Amygdala (tissue), 56 donors: Measurements from ENCODE around the gene NBEA.

Source experiments
- DNase-seq, 56 donors: peaks; one replicate each; lab custom pipeline; 2025; lab: John Stamatoyannopoulos, UW

Gene NBEA

DNA sequence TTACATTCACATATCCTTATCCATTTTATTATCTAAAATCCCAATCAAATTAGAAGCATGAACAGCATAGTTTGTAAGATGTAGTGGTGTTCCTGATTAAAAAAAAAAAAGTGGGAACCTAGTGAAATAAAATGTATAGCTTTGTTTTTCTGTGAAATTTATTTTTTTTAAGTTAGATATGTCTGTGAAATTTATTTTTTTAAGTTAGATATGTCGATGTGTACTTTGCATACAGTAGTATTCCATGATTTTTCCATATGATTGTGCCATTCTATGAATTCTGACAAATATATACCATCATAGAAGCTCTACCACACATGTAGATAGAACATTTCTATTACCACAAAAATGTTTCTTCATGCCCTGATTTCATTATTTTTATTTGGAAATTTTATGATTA, 540.5 kb downstream of the NBEA start:
- no peak for DNase-seq

DNA sequence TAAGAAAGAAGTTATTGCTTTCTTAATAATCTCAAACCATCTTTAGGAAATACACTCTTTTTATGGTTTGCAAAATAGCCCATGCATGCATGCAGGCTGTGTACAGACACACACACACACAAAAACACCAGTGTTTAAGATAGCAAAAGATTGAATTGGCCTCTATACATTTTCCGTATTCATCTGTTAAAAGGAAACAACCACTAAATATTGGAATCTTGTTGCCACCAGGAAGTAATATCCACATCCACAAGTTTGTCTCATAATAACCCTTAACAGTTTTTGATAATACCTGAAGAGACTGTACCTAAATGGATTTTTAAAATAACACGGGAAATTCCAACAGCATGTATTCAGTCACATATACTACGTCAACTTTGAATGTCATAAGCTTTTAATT, 541.7 kb downstream of the NBEA start:
- DNase-seq: no peak

GRCh38 chr13:35484384-35484783, 542.3 kb downstream of the NBEA start:
- DNase-seq: no peak

DNA sequence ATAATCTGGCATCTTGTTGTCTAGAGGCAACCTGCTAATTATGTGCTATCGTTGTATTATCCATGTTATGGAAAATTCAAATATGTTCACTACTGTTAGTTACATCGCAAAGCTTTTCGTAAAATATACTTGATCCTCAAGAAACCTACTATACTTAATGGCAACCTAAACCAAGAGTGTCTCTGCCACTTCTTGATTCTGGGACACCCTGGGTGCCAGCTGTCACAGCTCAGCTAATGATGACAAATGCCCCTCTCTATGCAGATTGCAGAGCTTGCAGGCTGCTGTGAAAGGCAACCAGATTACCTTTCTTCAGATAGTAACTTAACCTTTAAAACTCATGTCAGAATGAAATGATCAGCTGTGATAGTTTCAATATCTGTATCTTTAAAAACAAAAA, 543.4 kb downstream of the NBEA start:
- DNase-seq: no peak

- no peak for DNase-seq
Measured at GRCh38 chr13:35489050-35489449, 547.0 kb downstream of the NBEA start.

GRCh38 chr13:35496006-35496405, 553.9 kb downstream of the NBEA start:
- no peak for DNase-seq

GRCh38 chr13:35496761-35497386, 554.8 kb downstream of the NBEA start:
- DNase-seq: no peak

- no peak for DNase-seq
Measured at GRCh38 chr13:35498231-35498630, 556.2 kb downstream of the NBEA start.

DNA sequence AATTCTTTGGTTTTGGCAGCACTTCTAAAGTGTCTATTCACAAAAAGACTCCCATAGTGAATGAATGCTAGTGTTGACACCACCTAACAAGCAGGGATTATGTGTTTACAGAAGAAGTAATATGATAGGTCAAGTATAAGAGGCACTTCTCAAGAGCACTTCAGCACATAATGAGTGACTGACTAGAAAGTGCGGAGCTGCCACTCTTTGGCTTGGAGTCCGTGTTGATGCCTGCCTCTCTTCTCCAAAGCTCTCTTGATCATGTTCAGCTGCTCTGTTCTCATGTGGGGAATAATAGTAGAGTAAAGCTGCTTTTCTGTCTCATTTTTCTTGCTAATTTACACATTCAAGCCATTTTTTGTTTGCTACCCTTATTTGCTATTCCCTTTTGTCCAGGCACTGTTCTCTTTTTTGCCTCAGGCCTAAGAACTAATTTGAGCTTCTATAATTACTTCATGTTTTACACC, 557.2 kb downstream of the NBEA start:
- DNase-seq: no peak

- DNase-seq: no peak
Measured at GRCh38 chr13:35499676-35500075, 557.6 kb downstream of the NBEA start.

GRCh38 chr13:35500144-35500543, 558.1 kb downstream of the NBEA start:
- DNase-seq: no peak

DNA sequence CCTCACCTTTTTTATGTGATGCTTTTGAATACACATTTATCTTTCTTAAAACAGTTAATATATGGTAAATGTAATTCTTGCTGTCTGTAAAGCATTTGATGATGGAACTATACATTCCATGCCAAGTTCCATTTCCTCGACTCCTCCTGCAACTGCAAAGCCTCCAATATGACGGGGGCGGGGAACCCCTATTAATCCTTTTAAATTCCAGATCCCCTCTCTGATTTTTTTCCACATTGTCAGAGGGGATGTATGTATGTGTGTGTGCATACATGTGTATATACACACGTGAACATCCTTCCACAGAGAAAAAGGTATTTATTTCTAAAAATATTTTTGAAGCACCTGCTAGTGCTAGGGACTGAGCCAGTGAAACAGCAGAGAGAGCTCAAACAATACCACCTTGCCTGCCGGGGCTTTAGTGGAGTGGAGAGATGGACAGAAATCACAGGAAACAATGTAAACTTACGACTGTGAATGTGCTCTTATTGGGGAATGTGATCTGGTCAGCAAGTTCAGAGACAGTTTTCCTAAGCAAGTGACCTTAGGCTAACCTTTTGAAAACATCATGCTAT, 559.7 kb downstream of the NBEA start:
- no peak for DNase-seq

DNA sequence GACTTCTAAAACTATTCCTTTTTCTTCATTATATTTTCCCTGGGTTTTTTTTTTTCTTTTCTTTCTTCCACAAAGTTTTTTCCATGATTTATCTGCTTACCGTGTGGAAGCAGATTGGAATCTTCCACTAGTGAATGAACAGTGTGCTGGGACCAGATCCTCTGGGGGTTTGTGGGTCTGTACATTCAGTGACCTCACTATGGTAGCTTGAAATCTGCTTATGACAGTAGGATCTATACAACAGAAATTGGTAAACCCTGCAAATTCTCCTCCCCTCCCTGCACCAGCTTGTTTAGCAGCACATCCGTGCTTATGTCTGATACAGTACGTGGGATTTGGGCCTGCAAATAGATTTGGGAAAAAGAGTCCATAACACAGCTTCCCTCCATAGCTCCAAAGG, 560.4 kb downstream of the NBEA start:
- DNase-seq: no peak

DNA sequence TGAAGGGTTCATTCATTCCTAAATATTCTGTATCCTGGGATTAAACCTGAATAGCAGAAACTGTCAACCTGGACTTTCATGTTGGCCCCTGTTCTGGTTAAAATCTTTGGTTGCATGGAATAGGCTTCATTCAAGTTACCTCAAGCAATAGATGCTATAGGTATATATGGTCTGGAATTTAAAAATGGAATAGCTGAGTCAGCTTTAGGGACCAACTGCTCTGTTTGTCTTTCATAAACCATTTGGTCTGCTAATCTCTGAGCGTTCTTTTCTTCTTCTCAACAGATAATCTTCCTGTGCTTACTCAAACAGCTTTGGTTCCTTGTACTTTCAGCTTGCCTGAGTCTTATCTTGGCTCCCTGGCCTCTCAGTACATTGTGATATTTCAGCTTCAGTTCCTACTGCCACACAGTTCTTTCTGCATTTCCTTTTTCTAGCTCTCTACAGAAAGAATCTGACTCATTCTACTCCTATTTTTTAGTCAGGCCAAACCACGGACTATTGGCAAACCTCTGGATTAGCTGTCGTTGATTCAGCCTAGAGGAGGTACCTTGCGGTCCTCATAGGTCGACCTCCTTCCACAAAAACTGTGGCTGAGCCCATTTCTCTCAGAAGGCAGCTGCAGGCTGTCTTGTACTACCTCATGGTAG, 570.3 kb downstream of the NBEA start:
- DNase-seq: no peak

DNA sequence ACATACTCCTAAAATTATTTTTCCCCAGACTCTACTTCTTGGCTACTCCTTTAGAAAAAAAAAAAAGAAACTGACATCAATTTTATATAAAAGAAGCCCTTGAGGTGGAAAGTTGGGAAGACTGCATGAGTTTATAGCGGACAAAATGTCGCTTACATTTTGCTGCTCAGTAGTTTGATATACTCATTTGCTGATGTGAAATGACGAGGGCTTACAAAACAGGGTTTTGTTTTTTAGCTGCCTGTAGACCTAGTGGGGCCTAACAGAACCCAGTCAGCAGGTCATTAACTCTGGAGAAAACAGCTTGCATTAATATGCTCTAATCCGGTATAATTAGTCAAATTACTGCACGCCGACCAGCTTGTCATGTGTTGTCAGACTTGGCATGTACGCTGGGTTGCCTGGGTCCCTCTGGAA, 572.0 kb downstream of the NBEA start:
- no peak for DNase-seq

DNA sequence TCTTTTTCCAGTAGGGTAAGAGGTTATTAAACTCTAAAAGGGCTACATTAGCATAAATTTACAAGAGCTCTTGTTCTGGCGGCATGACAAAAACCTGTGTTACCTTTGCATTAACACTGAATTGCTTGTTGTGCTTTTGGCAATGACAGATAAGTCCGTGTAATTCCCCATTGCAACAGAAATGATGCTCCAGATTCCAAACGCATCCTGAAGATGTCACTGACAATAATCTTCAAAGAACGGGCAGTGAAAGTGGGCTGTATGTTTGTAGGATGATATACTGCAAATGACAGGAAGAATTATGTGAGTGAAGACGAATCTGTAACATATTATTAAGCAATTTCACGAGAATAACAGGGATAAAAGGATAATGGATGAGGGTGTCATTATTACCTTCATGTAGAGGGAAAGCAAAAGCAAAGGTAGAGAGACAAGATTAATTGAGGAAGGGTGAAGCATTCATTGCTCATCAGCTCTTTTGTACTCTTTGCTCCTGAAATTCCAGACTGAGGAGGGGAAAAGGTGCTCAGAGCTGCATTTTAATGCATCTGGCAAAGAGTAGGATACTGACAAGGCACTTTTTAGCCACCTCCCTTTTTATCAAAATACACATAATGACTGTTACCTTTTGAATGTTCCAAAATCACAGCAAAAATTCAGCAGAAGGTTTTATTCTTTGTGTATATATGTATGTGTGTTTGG, 572.9 kb downstream of the NBEA start:
- DNase-seq: no peak

- no peak for DNase-seq
Measured at GRCh38 chr13:35518337-35518946, 576.4 kb downstream of the NBEA start.

GRCh38 chr13:35524171-35524570, 582.1 kb downstream of the NBEA start:
- DNase-seq: no peak

GRCh38 chr13:35526577-35526976, 584.5 kb downstream of the NBEA start:
- no peak for DNase-seq

DNA sequence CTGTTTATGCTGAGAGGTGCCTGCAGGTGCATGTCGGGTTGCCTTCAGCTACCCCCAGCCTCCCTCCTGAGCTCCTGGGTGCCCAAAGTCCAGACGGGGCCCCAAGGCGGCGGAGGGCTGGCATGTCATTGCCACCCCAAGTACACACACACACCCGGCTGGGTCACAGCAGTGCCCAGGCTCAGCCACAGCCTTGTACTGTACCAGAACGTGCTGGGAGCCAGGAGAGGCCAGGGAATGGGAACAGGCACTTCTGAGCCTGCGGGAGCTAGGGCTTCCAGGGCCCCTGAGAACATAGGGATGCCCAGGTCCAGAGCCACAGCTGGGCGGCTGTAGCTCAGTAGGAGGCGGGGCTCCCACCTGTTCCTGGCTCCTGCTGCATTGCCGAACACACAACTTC, 585.4 kb downstream of the NBEA start:
- no peak for DNase-seq

DNA sequence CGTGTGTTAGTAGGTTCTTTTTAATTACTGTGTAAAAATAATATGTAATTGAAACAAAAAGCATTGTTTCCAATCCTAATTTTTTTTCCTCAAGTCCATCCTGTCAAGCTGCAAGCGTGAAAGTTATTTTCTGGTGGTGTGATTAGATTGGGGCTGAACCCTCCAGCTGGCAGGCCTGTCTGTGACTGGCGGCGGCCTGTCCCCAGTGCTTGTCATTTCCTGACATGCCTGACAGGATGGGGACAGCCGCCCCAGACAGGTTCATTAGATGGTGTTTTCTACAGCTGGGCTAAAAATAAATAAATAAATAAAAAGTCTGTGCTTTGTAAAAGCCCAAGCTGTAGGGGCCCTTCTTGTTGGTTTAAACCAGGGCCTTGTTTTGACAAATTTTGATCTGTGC, 588.1 kb downstream of the NBEA start:
- no peak for DNase-seq
